IMR-90 (cell line): ENCODE data around the gene LHPP. TPM values are rescaled to one million over a fixed set of nuclear protein-coding genes. Genes with fewer than 3 reads are reported as not detected.

Source experiments
- ATAC-seq: fragments of 200-7000 bp; cut with Tn5 transposase; 2 replicates; pipeline ENCODE4 v1.9.1; 2020; ENCODE audit warnings: low read depth, mild to moderate bottlenecking, moderate library complexity
- BruUV-seq: library from RNA; stranded (reverse); fragments of 400-500 nt; replicated peaks from 2 replicates; lab custom pipeline; 2021; lab: Mats Ljungman, UMichigan
- CTCF ChIA-PET: fragments of 300-600 bp; formaldehyde crosslinking; extraction: SDS; loops from one replicate; lab custom pipeline; 2021; ENCODE audit warnings: antibody characterized with exemption; lab: Yijun Ruan, JAX
- POLR2A ChIA-PET: fragments of 300-600 bp; sonication (Branson Sonifier 250); formaldehyde crosslinking; loops from one replicate; lab custom pipeline; 2022; ENCODE audit warnings: antibody characterized with exemption; ENCODE audit not compliant: unreplicated experiment; lab: Charles Lee
- DNase-seq: peaks from one replicate; pipeline ENCODE4 v3.0.0; 2013
- H2AFZ ChIP-seq: replicated peaks from 2 replicates; pipeline ENCODE3; 2013; ENCODE audit warnings: low read length, mild to moderate bottlenecking; ENCODE audit not compliant: poor library complexity
- H2AK5ac ChIP-seq: 2 replicates; pipeline ENCODE4 v1.6.1; 2013; ENCODE audit warnings: low read depth, low read length, inconsistent platforms
- H2AK9ac ChIP-seq: replicated peaks from 2 replicates; pipeline ENCODE3; 2013; ENCODE audit warnings: mild to moderate bottlenecking, low read depth, low read length, moderate library complexity; ENCODE audit not compliant: poor library complexity
- H2BK120ac ChIP-seq: 2 replicates; pipeline ENCODE4 v1.6.1; 2013; ENCODE audit warnings: low read depth, low read length, inconsistent platforms
- H2BK15ac ChIP-seq: 3 replicates; pipeline ENCODE4 v1.6.1; 2013; ENCODE audit warnings: low read depth, low read length, inconsistent platforms
- H2BK20ac ChIP-seq: 2 replicates; pipeline ENCODE4 v1.6.1; 2013; ENCODE audit warnings: low read depth, mild to moderate bottlenecking, inconsistent platforms, low read length, moderate library complexity
- H2BK5ac ChIP-seq: 2 replicates; pipeline ENCODE4 v1.6.1; 2013; ENCODE audit warnings: mild to moderate bottlenecking, low read depth, low read length, inconsistent platforms; ENCODE audit not compliant: poor library complexity, severe bottlenecking
- H3K14ac ChIP-seq: replicated peaks from 2 replicates; pipeline ENCODE4 v1.6.1; 2013; ENCODE audit warnings: low read depth, low read length, inconsistent platforms
- H3K18ac ChIP-seq: 2 replicates; pipeline ENCODE4 v1.6.1; 2013; ENCODE audit warnings: low read depth, low read length, control low read depth
- H3K23ac ChIP-seq: 2 replicates; pipeline ENCODE4 v1.6.1; 2013; ENCODE audit warnings: low read depth, low read length, inconsistent platforms
- H3K27ac ChIP-seq: 2 replicates; pipeline ENCODE4 v1.5.1; 2013; ENCODE audit warnings: mild to moderate bottlenecking, control low read depth, low read length; ENCODE audit not compliant: insufficient read depth
- H3K27me3 ChIP-seq: 2 replicates; pipeline ENCODE4 v1.6.1; 2013; ENCODE audit warnings: low read length; ENCODE audit not compliant: control insufficient read depth, insufficient read depth
- H3K36me3 ChIP-seq: 2 replicates; pipeline ENCODE4 v1.6.1; 2013; ENCODE audit warnings: low read length, mixed read lengths; ENCODE audit not compliant: control insufficient read depth, insufficient read depth
- H3K4ac ChIP-seq: 2 replicates; pipeline ENCODE4 v1.6.1; 2013; ENCODE audit warnings: low read depth, low read length, inconsistent platforms
- H3K4me1 ChIP-seq: 2 replicates; pipeline ENCODE4 v1.6.1; 2013; ENCODE audit warnings: low read length, mixed read lengths; ENCODE audit not compliant: control insufficient read depth, insufficient read depth
- H3K4me2 ChIP-seq: 2 replicates; pipeline ENCODE4 v1.6.1; 2013; ENCODE audit warnings: low read depth, mild to moderate bottlenecking, control low read depth, low read length, moderate library complexity
- H3K4me3 ChIP-seq: 2 replicates; pipeline ENCODE4 v1.5.1; 2013; ENCODE audit warnings: low read depth, mild to moderate bottlenecking, control low read depth, low read length, moderate library complexity; ENCODE audit not compliant: insufficient read depth
- H3K56ac ChIP-seq: 2 replicates; pipeline ENCODE4 v1.6.1; 2013; ENCODE audit warnings: low read length, inconsistent platforms; ENCODE audit not compliant: insufficient read depth; ENCODE audit errors: extremely low read depth
- H3K79me1 ChIP-seq, 2 experiments: 2 replicates each; pipeline ENCODE4 v1.6.1; 2013; ENCODE audit warnings: low read length in 2 of 2, inconsistent platforms in 1 of 2, low read depth in 1 of 2
- H3K9ac ChIP-seq: 2 replicates; pipeline ENCODE4 v1.6.1; 2013; ENCODE audit warnings: low read depth, low read length, control low read depth
- H3K9me1 ChIP-seq: 2 replicates; pipeline ENCODE4 v1.6.1; 2013; ENCODE audit warnings: low read length, inconsistent platforms; ENCODE audit not compliant: insufficient read depth
- H3K9me3 ChIP-seq: 2 replicates; pipeline ENCODE4 v1.6.1; 2013; ENCODE audit warnings: low read length; ENCODE audit not compliant: control insufficient read depth, insufficient read depth
- H4K20me1 ChIP-seq: 2 replicates; pipeline ENCODE4 v1.6.1; 2013; ENCODE audit warnings: low read length, inconsistent platforms; ENCODE audit not compliant: insufficient read depth
- H4K5ac ChIP-seq: 2 replicates; pipeline ENCODE4 v1.6.1; 2013; ENCODE audit warnings: mild to moderate bottlenecking, low read depth, low read length, control low read depth
- H4K8ac ChIP-seq, 2 experiments: 2 replicates each; pipeline ENCODE4 v1.6.1; 2013; ENCODE audit warnings: low read depth in 2 of 2, low read length in 2 of 2, control low read depth in 1 of 2, inconsistent platforms in 1 of 2
- H4K91ac ChIP-seq: 2 replicates; pipeline ENCODE4 v1.6.1; 2013; ENCODE audit warnings: low read depth, low read length, inconsistent platforms; ENCODE audit not compliant: insufficient read depth
- BHLHE40 ChIP-seq: fragments of 150-350 bp; IDR thresholded peaks from 2 replicates; pipeline ENCODE4 v1.6.1; 2016; ENCODE audit warnings: mild to moderate bottlenecking, low read depth, low read length
- CEBPB ChIP-seq: IDR thresholded peaks from 2 replicates; pipeline ENCODE4 v1.6.1; 2012; ENCODE audit warnings: low read depth, low read length, improper control_type of control experiment
- CHD1 ChIP-seq: IDR thresholded peaks from 2 replicates; pipeline ENCODE4 v1.6.1; 2012; ENCODE audit warnings: low read depth, low read length, improper control_type of control experiment
- CTCF ChIP-seq: conservative IDR thresholded peaks from 2 replicates; pipeline ENCODE4 v1.5.1; 2012; ENCODE audit warnings: mild to moderate bottlenecking, low read depth, low read length, improper control_type of control experiment
- ELK1 ChIP-seq: fragments of 150-350 bp; IDR thresholded peaks from 2 replicates; pipeline ENCODE4 v1.6.1; 2016; ENCODE audit warnings: low read depth, mild to moderate bottlenecking, low read length, moderate library complexity, borderline replicate concordance
- FOS ChIP-seq: fragments of 150-350 bp; IDR thresholded peaks from 2 replicates; pipeline ENCODE4 v1.6.1; 2016; ENCODE audit warnings: low read depth, low read length
- MAFK ChIP-seq: IDR thresholded peaks from 2 replicates; pipeline ENCODE4 v1.6.1; 2012; ENCODE audit warnings: low read depth, low read length, improper control_type of control experiment
- MAZ ChIP-seq: IDR thresholded peaks from 2 replicates; pipeline ENCODE4 v1.6.1; 2012; ENCODE audit warnings: low read depth, mild to moderate bottlenecking, low read length, improper control_type of control experiment, moderate library complexity, borderline replicate concordance
- MXI1 ChIP-seq: IDR thresholded peaks from 2 replicates; pipeline ENCODE4 v1.6.1; 2012; ENCODE audit warnings: low read depth, mild to moderate bottlenecking, low read length, moderate library complexity, borderline replicate concordance
- NFE2L2 ChIP-seq: fragments of 150-350 bp; IDR thresholded peaks from 2 replicates; pipeline ENCODE4 v1.6.1; 2016; ENCODE audit warnings: low read depth, mild to moderate bottlenecking, low read length
- POLR2A ChIP-seq: IDR thresholded peaks from 2 replicates; pipeline ENCODE4 v1.6.1; 2012; ENCODE audit warnings: mild to moderate bottlenecking, low read depth, low read length
- RAD21 ChIP-seq: IDR thresholded peaks from 2 replicates; pipeline ENCODE4 v1.6.1; 2012; ENCODE audit warnings: low read length, improper control_type of control experiment
- RCOR1 ChIP-seq: IDR thresholded peaks from 2 replicates; pipeline ENCODE4 v1.6.1; 2012; ENCODE audit warnings: mild to moderate bottlenecking, low read length, improper control_type of control experiment; ENCODE audit not compliant: insufficient replicate concordance
- RFX5 ChIP-seq: IDR thresholded peaks from 2 replicates; pipeline ENCODE4 v1.8.0; 2012; ENCODE audit warnings: low read depth, mild to moderate bottlenecking, low read length, moderate library complexity
- SMC3 ChIP-seq: fragments of 150-350 bp; IDR thresholded peaks from 2 replicates; pipeline ENCODE4 v1.6.1; 2016; ENCODE audit warnings: low read depth, mild to moderate bottlenecking, antibody characterized with exemption, low read length, moderate library complexity
- USF2 ChIP-seq: fragments of 150-350 bp; IDR thresholded peaks from 2 replicates; pipeline ENCODE4 v1.6.1; 2017; ENCODE audit warnings: mild to moderate bottlenecking, antibody characterized with exemption, low read length, low read depth
- WGBS, 2 experiments: methylation state at CpG; one replicate each; pipeline versions ENCODE4 v1.1.5 to v1.1.7; 2013; ENCODE audit warnings: missing lambda C conversion rate in 2 of 2; ENCODE audit not compliant: insufficient read length in 1 of 2; ENCODE audit errors: extremely low coverage in 2 of 2; 5-methylcytosine and 5-hydroxymethylcytosine counted together
- dilution Hi-C: fragments of 300-500 bp; cut with HindIII; formaldehyde crosslinking; loops from one replicate; pipeline ENCODE4 v1.14.3; 2018; ENCODE audit warnings: low sequenced_read_pairs; ENCODE audit not compliant: unreplicated experiment
- in situ Hi-C: fragments of 300-500 bp; cut with MboI; formaldehyde crosslinking; loops from 3 replicates; pipeline ENCODE4 v1.14.3; 2019; ENCODE audit warnings: low sequenced_read_pairs, inconsistent platforms, mixed read lengths
- intact Hi-C: fragments of 100-400 bp; cut with micrococcal nuclease; formaldehyde crosslinking; loops from 2 replicates; pipeline ENCODE4 v1.10.0; 2022
- polyA plus RNA-seq, 3 experiments: library from polyadenylated mRNA; depleted of rRNA; stranded (reverse); fragments of >200 nt; gene quantifications; 2 replicates each; pipeline ENCODE4 v1.2.3, GENCODE V29; 2012; ENCODE audit warnings: low replicate concordance in 1 of 3
- total RNA-seq: library from RNA; depleted of rRNA; stranded (reverse); fragments of >200 nt; gene quantifications from 2 replicates; pipeline ENCODE4 v1.2.3, GENCODE V29; 2012

Gene LHPP
- total and polyA plus RNA-seq, 2 of the 4 experiments (the other 2 are of a cell fraction) = 2.7 to 8.3 TPM

GRCh38 chr10:124586142-124586541, 124.5 kb downstream of the LHPP start:
- Histone ChIP-seq H3K4me2 (no peak overlapping the region), H4K5ac (no peak overlapping the region), H4K8ac (no peak overlapping the region), H3K4me3 (no peak overlapping the region), H3K9me3 (no peaks in the 10 kb centered on the region; the same call in 1 of the 2 replicates), H3K4me1 (no peaks in the 10 kb centered on the region), H3K4ac (no peak overlapping the region), H2AFZ (no peak overlapping the region), H2BK15ac (no peak overlapping the region), H2AK5ac (no peak overlapping the region), H2AK9ac (no peak overlapping the region), H2BK20ac (no peak overlapping the region), H3K9ac (no peak overlapping the region), H4K20me1 (no peaks in the 10 kb centered on the region), H3K18ac (no peak overlapping the region), H2BK5ac (no peak overlapping the region), H3K56ac (no peak overlapping the region), H3K14ac (no peak overlapping the region), H2BK120ac (no peak overlapping the region), H3K23ac (no peak overlapping the region), H3K27ac (no peak overlapping the region), H3K79me1 (no peaks in the 10 kb centered on the region), H4K91ac (no peak overlapping the region), H3K27me3 (peaks cover 4% of the 10 kb centered on the region; the same call in 1 of the 2 replicates), H3K36me3 (no peaks in the 10 kb centered on the region), H3K9me1 (no peaks in the 10 kb centered on the region)
- in situ Hi-C loops (no loop called here), dilution Hi-C loops (no loop called here), intact Hi-C loops (no loop called here)
- ATAC-seq (no peak), DNase-seq (no peak)
- CTCF ChIA-PET = no interaction called here
- BruUV-seq = no TSS peak
- POLR2A ChIA-PET = no interaction called here
- WGBS, 2 experiments = 100% methylated on average over 1 of the region's 3 CpGs; no CpG with 5 or more reads in 1 of the 2 experiments
- TF ChIP-seq RCOR1 = no peak
- no peak for TF ChIP-seq MAFK
- no peak for TF ChIP-seq ELK1
- no peak for TF ChIP-seq CHD1
- no peak for TF ChIP-seq CTCF
- TF ChIP-seq RFX5 = no peak
- no peak for TF ChIP-seq MAZ
- no peak for TF ChIP-seq USF2
- TF ChIP-seq FOS = no peak
- no peak for TF ChIP-seq CEBPB
- no peak for TF ChIP-seq NFE2L2
- no peak for TF ChIP-seq POLR2A
- no peak for TF ChIP-seq BHLHE40
- no peak for TF ChIP-seq SMC3
- no peak for TF ChIP-seq MXI1
- no peak for TF ChIP-seq RAD21
